ENCODE results near the gene MEIS3. TPM values are rescaled to one million over a fixed set of nuclear protein-coding genes. Genes with fewer than 3 reads are reported as not detected.

The MEIS3 gene
- total RNA-seq, 4 donors from 2014 or later = 11.5 to 30.8 (median 16.8) TPM

DNA sequence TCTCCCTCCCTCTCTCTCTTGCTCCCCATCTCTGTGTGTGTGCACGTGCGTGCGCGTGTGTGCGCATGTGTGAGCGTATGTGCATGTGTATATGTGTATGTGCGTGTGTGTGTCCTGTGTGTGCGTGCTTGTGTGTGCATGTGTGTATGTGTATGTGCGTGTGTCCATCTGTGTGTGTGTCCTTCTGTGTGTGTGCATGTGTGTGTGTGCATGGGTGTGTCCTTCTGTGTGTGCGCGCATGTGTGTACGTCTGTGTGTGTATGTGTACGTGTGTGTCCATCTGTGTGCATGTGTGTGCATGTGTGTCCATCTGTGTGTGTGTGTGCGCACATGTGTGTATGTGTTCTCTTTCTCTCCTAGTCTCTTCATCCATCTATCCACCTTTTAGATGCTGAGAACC, 40.1 kb upstream of the MEIS3 start:
- no peak for DNase-seq (ENCODE audit: low spot score in 2 of 2)
- TF ChIP-seq POLR2A (IDR thresholded peaks at IDR 0.05) = no peak
- TF ChIP-seq, protein P1, sequence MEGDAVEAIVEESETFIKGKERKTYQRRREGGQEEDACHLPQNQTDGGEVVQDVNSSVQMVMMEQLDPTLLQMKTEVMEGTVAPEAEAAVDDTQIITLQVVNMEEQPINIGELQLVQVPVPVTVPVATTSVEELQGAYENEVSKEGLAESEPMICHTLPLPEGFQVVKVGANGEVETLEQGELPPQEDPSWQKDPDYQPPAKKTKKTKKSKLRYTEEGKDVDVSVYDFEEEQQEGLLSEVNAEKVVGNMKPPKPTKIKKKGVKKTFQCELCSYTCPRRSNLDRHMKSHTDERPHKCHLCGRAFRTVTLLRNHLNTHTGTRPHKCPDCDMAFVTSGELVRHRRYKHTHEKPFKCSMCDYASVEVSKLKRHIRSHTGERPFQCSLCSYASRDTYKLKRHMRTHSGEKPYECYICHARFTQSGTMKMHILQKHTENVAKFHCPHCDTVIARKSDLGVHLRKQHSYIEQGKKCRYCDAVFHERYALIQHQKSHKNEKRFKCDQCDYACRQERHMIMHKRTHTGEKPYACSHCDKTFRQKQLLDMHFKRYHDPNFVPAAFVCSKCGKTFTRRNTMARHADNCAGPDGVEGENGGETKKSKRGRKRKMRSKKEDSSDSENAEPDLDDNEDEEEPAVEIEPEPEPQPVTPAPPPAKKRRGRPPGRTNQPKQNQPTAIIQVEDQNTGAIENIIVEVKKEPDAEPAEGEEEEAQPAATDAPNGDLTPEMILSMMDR (IDR thresholded peaks at IDR 0.05) = no peak
- TF ChIP-seq EP300 (IDR thresholded peaks at IDR 0.05) = no peak
- no peak overlapping the region for H3K4me3 ChIP-seq
- H3K36me3 ChIP-seq = no peaks in the 10 kb centered on the region
- peaks cover 0 to 10% (median 0%) of the 10 kb centered on the region in 4 donors for H3K4me1 ChIP-seq
- H3K27ac ChIP-seq = no peak overlapping the region
- WGBS, 2 donors = 88 to 90% methylated on average over 14 of the region's 14 CpGs
- peaks cover 0 to 84% of the 10 kb centered on the region in 2 donors for H3K27me3 ChIP-seq
- peaks cover 0 to 27% (median 6%) of the 10 kb centered on the region in 4 donors for H3K9me3 ChIP-seq

GRCh38 chr19:47458672-47459071, 39.3 kb upstream of the MEIS3 start:
- no peaks in the 10 kb centered on the region for H3K36me3 ChIP-seq
- no peak for TF ChIP-seq EP300 (IDR thresholded peaks at IDR 0.05)
- TF ChIP-seq, protein P1 (IDR thresholded peaks at IDR 0.05) = no peak
- no peak for TF ChIP-seq POLR2A (IDR thresholded peaks at IDR 0.05)
- H3K27ac ChIP-seq = no peak overlapping the region
- no peak for DNase-seq (ENCODE audit: low spot score in 2 of 2)
- peaks cover 0 to 27% (median 6%) of the 10 kb centered on the region in 4 donors for H3K9me3 ChIP-seq
- 29 to 32% methylated on average over 5 of the region's 5 CpGs for WGBS, 2 donors
- H3K27me3 ChIP-seq = peaks cover 0 to 92% of the 10 kb centered on the region in 2 donors
- peaks cover 0 to 10% (median 0%) of the 10 kb centered on the region in 4 donors for H3K4me1 ChIP-seq
- H3K4me3 ChIP-seq = no peak overlapping the region

DNA sequence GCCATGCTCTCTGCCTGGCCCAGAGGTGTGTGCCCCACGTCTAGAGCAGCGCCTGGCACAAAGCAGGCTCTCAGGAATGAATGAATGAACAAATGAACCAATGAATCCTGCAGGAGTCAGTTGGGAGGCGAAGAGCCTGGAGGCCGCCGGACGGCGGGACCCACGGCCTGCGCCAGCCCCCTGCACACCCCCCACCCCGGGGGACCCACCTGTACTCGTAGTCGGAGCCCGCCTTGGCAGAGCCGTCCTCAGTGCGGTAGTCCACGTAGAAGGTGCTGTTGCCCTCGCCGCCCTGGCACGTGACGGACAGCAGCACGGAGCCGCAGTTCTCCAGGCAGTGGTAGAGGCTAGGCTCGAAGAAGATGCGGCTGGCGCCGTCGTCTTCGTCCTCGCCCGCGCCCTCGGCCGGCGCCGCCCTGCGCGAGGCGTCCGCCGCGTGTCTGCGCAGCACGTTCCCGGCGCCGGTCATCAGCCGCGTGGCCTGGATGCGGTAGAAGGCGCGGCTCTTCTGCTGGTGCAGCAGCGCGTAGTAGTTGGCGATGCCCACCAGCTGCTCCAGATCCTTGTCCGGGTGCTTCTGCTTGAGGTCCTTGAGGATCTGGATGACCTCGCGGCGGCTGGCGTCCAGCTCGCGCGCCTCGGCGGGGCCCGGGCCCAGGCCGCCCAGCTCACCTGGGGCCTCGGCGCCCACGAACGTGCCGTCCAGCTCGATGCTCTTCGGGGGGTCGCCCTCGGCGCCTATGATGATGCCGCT, 37.6 kb upstream of the MEIS3 start:
- H3K9me3 ChIP-seq = peaks cover 0 to 27% (median 6%) of the 10 kb centered on the region in 4 donors
- H3K27me3 ChIP-seq = peaks cover 0 to 82% of the 10 kb centered on the region in 2 donors
- 28 to 34% methylated on average over 16 to 58 of the region's 77 CpGs for WGBS, 2 donors
- H3K36me3 ChIP-seq = no peaks in the 10 kb centered on the region
- H3K4me1 ChIP-seq = peaks cover 0 to 10% (median 0%) of the 10 kb centered on the region in 4 donors
- DNase-seq (ENCODE audit: low spot score in 2 of 2) = no peak
- no peak overlapping the region for H3K27ac ChIP-seq
- TF ChIP-seq, protein P1 (IDR thresholded peaks at IDR 0.05) = no peak
- H3K4me3 ChIP-seq = no peak overlapping the region

DNA sequence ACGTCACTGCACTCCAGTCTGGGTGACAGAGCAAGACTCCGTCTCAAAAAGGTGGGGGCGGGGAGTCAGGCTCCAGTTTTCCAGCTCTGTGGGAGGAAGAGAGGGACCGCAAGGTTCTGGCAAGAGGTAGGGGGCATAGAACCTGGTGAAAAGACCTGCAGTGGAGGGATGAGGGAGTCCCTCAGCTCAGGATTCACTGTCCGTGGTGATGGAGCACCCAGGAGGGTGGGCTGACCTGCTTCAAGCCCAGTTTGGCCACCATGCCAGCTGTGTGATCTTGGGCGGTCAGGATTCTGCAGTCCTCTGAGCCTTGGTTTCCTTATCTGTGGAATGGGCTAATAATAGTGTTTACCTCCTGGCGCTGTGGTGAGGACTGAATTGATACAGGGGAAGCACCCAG, 31.2 kb upstream of the MEIS3 start:
- H3K4me1 ChIP-seq = peaks cover 0 to 21% (median 0%) of the 10 kb centered on the region in 4 donors
- 61 to 63% methylated on average over 7 of the region's 7 CpGs for WGBS, 2 donors
- H3K27me3 ChIP-seq = peaks cover 3 to 71% of the 10 kb centered on the region in 2 donors
- H3K36me3 ChIP-seq = no peaks in the 10 kb centered on the region
- no peak overlapping the region for H3K4me3 ChIP-seq
- TF ChIP-seq EP300 (IDR thresholded peaks at IDR 0.05) (no peak), POLR2A (IDR thresholded peaks at IDR 0.05) (no peak)
- TF ChIP-seq, protein P1 (IDR thresholded peaks at IDR 0.05) = no peak
- H3K9me3 ChIP-seq = peaks cover 0 to 9% (median 1%) of the 10 kb centered on the region in 4 donors
- H3K27ac ChIP-seq = no peak overlapping the region
- no peak for DNase-seq (ENCODE audit: low spot score in 2 of 2)

DNA sequence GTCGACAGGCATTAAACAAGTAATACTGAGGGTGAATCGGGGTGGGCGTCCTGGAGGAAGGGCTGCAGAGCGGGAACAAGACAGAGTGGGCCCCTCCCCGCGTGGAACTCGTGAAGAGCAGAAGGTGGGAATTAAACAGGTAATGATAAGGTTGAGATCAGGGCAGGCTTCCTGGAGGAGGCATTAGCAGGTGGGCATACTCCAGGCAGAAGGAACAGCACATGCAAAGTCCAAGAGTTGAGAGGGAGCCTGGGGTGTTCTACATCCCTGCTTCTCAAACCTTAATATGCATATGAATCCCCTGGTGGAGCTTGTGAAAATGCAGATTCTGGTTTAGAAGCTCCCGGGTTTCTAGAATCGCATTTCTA, 29.0 kb upstream of the MEIS3 start:
- H3K27ac ChIP-seq = no peak overlapping the region
- TF ChIP-seq EP300 (IDR thresholded peaks at IDR 0.05) (no peak), POLR2A (IDR thresholded peaks at IDR 0.05) (no peak)
- TF ChIP-seq, protein P1 (IDR thresholded peaks at IDR 0.05) = no peak
- H3K36me3 ChIP-seq = no peaks in the 10 kb centered on the region
- no peak for DNase-seq (ENCODE audit: low spot score in 2 of 2)
- peaks cover 0 to 23% (median 0%) of the 10 kb centered on the region in 4 donors for H3K4me1 ChIP-seq
- H3K9me3 ChIP-seq = no peaks in the 10 kb centered on the region
- no peak overlapping the region for H3K4me3 ChIP-seq
- peaks cover 8 to 73% of the 10 kb centered on the region in 2 donors for H3K27me3 ChIP-seq
- WGBS, 2 donors = 30 to 34% methylated on average over 9 of the region's 9 CpGs
